Superior temporal gyrus (tissue), 1 donor: ENCODE results near the gene SAMD15.
"Not testable (repeated sequence)": the region's sequence is repeated elsewhere in the genome, so short reads cannot be mapped to it uniquely, and the experiment has no call there.

ENCODE experiments used
- DNase-seq: peaks from one replicate; pipeline ENCODE4 v3.0.0-alpha.2; 2016; ENCODE audit errors: extremely low spot score

Gene SAMD15

DNA sequence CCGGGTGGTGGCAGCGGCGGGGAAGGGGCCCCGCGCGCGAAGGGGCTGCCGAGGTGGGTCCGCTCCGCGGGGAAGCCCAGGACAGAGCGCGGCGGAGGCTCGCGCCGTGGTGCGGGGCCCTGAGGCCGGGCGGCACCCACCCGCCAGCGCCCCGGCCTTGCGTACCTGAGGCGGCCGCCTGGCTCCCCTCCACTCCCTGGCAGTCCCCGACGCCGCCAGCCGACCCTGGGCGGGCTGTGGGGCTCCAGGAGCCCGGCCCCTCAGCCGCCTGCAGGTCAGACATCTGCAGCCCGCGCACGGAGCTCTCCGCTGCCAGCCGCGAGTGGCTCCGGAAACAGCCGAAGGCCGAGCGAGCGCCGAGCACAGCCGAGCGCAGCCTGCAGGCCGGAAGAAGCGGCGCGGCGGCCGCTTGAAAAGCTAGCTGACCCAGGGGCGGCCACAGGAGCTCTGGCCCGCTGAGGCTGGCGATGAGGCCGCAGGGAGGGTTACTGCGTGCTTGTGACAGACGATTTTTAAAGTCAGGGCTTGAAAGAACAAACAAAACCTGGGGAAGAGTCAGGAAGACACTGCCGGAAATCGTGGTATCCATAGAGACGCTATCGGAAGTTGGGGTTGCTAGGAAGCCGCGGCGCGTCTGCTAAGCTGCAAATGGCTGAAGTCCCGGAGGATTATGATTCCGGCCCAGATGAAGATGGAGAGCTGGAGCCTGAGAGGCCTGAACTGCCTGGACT is at the start of gene SAMD15, which contains the start of gene TMED8:
Gene SAMD15, plus strand, starts transcription at position 609 of the 731 bp plus-strand sequence. Its CDS starts 40 bp downstream, at position 649.
Gene TMED8, minus strand, starts transcription at position 324 of the 731 bp plus-strand sequence. Its CDS starts 41 bp downstream, at position 283.
- DNase-seq: peak; percentile 91

DNA sequence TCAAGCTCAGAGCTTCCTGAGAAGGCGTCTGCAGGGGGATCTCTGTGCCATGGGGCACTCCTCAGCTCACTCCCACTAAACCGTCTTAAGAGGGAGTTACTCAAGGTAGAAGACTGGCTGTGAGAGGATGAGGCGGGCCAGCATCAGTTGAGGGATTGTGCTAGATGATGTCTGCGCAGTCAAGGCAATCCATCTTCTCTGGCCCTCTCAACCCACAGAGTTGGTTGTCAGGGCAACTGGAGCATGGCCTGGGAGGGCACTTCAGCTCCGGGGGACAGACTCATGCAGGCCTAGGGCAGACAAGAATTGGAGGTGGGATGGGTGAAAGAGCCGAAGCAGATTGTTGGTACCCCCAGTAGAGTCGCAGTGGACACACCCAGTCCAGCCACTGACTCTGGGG is 47.3 kb upstream of the SAMD15 start:
- no peak for DNase-seq

- no peak for DNase-seq
Measured at GRCh38 chr14:77335576-77335975, 41.6 kb upstream of the SAMD15 start.

DNA sequence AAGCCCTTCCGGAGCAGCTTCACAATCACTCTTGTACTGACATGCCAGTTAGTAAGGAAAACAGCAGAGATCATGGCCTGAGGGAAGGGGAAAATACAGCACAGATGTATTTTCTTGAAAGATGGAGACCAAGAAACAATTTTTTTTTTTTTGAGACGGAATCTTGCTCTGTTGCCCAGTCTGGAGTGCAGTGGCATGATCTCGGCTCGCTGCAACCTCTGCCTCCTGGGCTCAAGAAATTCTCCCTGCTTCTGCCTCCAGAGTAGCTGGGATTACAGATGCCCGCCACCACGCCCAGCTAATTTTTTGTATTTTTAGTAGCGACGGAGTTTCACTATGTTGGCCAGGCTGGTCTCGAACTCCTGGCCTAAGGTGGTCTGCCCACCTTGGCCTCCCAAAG is 39.9 kb upstream of the SAMD15 start:
- DNase-seq: not testable (repeated sequence)

- no peak for DNase-seq
Measured at GRCh38 chr14:77337880-77338279, 39.3 kb upstream of the SAMD15 start.

DNA sequence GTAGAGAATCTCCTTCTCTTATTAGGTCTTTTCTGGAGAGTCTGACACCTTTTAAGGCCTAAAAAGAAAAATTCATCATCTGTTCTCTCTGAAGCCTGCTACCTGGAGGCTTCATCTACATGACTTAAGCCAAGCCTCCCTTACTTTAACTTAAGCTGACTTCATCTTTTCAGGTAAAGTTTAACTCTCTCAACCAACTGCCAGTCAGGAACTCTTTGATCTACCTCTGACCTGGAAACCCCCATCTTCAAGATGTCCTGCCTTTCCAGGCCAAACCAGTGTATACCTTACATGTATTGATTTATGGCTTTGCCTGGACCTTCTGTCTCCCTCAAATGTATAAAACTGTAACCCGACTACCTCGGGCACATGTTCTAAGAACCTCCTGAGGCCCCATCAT is 38.9 kb upstream of the SAMD15 start:
- no peak for DNase-seq

GRCh38 chr14:77339407-77339806 is 37.8 kb upstream of the SAMD15 start:
- no peak for DNase-seq

DNA sequence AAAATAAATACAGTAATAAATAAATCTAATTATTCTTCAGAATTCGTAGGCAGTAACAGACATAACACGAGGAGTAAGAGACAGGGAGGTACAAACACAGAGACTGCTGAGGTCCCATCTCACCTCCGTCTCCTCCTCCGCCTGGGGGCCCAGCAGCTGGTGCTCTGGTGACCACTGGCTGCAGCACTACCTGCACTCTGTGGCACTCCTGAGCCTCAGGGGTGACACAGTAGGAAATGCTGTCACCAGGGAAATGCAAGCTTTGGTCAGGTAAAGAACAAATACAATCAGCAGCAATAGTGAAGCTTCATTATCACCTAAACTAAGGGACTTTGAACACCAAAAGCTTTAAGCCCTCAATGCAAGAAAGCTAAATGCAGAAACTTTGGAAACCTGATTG is 36.8 kb upstream of the SAMD15 start:
- DNase-seq: no peak

DNA sequence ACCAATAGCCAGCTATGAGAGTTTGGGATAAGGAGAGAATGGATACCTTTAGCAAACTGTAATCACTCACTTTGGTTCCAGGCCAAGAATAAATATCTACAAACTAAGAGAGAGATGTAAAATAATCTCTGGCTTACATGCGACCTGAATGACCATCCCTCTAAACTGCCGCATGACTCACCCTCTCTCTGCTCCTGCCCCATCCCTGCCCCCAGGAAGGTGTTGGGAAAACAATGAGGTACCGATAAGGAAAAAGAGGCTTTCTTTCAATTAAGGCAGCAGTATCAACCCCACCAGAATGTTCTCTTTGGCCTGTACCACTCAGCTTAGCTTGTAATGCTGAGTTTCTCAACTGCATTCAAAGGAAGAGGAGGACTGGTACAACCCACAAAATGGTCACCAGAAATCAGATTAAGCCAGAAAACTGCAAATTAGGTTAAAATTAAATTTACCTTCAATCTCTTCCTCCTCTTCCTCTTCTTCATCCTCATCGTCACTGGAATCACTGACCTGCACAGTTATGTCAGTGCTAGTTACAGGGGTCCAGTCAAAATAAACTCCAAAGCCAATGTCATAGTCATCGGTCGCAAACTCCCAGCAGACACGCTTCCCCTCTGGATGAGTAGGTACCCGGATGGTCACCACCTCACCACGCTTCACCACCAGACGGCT is 34.3 kb upstream of the SAMD15 start:
- no peak for DNase-seq

DNA sequence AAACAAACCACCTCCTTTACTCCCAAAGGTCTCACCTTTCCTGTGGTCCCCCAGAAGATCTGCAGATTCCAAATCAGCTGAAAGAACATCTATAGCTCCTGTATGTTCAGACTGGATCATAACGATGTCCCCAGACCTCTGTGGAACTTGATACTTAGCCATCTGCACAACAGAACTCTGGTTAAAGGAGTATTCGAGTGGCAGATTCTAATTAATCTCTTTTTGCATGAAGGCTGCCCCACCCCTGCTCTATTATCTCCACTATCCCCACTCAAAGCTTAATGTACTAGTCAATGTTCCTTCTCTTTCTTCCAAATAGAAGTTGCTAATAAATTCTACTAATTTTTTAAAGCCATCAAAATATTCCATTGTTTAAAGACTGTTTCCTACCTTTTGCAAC is 33.5 kb upstream of the SAMD15 start:
- DNase-seq: no peak

DNA sequence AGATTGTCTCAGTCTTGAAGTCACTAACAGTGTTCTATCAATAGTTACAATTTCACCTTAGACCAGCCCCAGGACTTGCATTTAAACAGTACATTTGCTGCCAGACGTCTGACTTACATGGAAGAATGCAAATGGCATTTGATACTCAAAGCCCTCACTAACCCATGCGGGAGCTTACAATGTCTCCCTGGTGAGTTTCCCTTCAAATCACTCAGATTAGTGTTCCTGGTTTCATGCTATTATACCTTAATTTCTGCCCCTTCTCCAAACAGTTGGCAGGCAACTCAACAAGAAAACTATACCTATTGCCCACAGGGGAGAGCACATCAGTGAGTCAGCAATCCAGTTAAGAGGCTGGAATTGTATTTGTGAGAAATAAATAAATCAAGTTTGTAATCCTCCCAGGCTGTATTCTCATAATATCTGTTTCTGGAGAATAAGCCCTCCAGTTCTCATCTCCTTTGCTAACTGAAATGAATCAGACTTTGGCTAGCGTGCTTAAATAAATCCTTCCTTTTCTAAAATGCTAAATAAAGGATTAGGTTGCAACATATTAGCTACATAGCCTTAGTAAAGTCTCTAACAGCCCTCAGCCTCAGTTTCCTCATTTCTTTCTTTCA is 32.7 kb upstream of the SAMD15 start:
- no peak for DNase-seq

DNA sequence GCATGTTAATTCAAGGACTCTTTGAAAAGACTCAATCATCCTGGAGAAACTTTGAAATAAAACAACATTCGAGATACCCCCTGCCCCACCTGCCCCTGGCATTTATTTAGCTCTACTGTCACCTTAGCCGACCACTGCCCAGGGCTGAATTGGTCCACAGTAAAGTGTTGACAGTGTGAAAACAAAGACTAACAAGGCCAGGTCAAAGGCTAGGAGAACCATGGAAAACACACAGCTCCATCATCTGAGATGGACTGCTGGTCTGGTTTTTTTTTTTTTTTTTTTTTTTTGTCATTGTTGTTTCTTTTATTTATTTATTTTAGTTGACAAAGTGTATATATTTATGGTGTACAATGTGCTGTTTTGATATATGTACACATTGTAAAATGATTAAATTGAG is 30.7 kb upstream of the SAMD15 start:
- no peak for DNase-seq

DNA sequence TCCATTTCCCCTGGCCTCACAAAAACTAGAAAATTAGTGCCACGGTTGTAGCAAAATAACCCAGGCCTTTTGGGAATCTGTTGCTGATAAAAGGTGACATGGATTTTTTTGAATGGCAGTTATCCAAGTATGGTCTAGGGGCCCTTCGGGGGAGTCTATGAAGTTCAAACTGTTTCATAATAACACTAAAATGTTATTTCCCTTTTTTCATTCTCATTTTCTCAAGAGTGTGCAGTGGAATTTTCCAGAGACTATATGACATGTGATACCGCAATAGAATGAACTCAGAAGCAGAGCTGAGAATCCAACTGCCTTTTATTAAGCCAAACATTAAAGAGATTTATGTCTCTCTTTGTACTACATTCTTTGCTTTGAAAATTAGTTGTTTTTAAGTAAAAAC is 29.4 kb upstream of the SAMD15 start:
- DNase-seq: no peak

DNA sequence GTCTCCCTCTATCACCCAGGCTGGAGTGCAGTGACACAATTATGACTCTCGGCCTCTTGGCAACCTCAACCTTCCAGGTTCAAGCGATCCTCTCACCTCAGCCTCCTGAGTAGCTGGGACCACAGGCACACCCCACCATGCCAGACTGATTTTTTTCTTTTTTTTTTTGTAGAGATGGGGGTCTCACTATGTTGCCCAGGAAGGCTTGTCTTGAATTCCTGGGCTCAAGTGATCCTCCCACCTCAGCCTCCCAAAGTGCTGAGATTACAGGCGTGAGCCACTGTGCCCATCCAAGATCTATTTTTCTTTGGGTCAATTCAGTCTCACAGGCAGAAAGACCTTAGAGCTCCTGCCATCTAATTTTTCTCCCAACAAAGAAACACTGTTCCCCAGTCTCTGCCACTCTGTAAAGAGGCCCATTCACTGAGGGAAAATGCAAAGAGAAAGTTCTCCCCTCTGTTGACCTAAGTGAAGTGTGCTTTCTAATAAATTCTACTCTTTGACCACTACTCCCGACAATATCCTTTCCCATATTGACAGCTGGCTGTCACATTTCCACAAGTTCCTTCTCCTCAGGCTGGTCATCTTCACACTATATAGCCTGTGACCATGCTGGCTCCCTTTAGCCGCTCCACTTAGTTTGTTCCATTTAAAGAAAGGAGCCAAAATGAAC is 23.6 kb upstream of the SAMD15 start:
- peak; percentile 55 for DNase-seq

GRCh38 chr14:77355811-77356210 is 21.4 kb upstream of the SAMD15 start:
- DNase-seq: no peak

GRCh38 chr14:77356899-77357298 is 20.3 kb upstream of the SAMD15 start:
- no peak for DNase-seq

GRCh38 chr14:77359626-77360025 is 17.6 kb upstream of the SAMD15 start:
- no peak for DNase-seq

DNA sequence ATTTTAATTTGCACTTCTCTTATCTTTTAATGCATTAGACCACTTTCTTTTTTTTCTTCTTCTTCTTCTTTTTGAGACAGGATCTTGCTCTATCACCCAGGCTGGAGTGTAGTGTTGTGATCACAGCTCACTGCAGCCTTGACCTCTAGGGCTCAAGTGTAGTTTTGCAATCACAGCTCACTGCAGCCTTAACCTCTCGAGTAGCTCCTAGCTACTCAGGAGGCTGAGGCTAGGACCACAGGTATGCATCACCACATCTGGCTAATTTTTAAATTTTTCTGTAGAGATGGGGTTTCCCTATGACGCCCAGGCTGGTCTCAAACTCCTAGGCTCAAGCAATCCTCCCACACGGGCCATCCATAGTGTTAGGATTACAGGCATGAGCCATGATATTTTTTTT is 13.0 kb upstream of the SAMD15 start:
- DNase-seq: no peak

- DNase-seq: no peak
Measured at GRCh38 chr14:77369285-77369684, 7.9 kb upstream of the SAMD15 start.

GRCh38 chr14:77372304-77372841 is 4.8 kb upstream of the SAMD15 start:
- peak; percentile 19 for DNase-seq

DNA sequence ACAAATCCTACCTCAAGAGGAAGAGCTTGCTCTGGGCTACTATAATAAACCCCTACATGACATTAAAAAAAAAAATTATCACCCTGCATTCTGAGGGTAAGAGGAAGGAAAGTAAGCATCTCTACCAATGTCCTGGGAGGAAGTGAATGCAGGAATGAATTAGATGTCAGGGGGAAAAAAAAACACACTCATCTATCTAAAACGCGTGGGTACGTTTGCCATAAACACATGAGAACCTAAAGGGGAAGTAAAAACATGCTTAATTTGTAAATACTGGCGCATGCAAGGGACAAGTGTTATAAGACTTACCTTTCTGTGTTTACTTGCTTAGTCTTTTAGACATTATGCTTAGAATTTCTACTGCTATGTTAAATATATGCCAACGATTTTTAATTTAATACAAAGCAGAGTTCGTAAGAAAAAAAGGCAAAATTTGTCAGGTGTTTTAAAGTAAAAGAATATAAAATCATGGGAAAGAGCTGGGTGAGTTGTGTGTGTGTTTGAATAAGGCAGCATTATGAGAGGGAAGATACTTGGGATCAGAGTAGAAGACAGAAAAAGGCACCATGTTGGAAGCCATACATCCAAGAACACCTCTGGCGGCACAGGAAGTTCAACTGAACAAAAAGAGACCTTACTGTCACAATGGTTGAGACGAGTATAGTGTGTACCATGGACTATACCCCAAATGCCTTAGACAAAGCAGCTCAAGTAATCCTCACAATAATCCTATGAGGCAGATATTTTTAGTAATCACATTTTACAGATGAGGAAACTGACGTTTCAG is 1.8 kb upstream of the SAMD15 start:
- DNase-seq: no peak
